G401.6 (cell line): Measurements from ENCODE around the gene LIN28B.

Experiments
- FAIRE-seq: peaks from 2 replicates; lab custom pipeline; 2012; peaks lifted over from hg19 to GRCh38; lab: Jason Lieb, UNC

Gene LIN28B

DNA sequence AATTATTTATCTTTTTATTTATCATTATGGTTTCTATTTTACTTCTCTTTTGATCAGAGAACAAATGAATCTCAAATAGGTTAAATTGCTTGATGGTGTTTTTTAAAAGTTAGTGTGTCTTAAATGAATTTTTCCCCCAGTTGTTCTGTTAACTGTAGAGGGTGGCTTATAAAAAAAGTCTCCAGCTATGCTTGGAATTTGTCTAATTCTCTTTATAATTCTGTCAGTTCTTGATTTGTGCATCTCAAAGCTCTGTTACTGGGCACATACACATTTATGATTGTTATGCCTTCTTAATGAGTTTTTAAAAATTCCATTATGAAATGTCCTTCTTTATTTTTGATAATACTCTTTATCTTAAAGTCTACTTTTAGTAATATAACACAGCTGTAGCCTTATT lies 58.0 kb downstream of the LIN28B start:
- no peak for FAIRE-seq

DNA sequence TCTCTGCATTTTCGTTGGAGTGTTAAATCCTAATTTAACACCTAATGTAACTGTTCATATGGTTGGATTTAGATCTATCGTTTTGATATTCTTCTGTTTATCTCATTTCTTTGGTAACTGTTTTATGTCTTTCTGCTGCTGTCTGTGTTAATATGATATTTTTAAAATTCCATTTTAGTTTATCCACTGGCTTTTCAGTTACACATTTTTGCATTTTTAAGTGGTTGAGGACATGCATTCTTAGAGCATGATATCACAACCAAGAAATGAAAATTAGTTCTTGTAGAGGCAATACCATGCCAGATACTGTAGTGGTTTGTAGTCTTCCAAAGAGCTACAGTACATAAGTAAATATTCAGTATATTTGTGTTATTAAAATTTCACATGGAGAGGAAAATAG lies 58.6 kb downstream of the LIN28B start:
- FAIRE-seq, result no peak

DNA sequence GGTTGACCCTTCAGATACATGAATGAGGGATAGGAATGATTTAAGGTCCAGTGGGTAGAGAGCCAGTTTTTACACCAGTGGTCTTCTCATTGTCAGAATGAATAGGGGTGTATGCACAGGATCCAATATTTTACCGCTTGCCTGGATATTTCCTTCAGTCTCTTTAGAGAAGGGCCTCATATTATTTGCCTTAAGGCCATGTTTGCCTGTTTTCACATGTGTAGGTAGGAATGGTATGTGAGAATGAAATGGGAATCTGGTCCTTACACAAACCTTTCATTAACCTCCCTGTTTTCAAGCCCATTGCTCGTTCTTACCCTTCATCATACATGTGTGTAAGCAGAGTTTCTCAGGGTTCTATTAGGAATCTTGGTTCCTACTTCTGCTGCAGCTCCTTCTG lies 62.4 kb downstream of the LIN28B start:
- FAIRE-seq, result no peak

DNA sequence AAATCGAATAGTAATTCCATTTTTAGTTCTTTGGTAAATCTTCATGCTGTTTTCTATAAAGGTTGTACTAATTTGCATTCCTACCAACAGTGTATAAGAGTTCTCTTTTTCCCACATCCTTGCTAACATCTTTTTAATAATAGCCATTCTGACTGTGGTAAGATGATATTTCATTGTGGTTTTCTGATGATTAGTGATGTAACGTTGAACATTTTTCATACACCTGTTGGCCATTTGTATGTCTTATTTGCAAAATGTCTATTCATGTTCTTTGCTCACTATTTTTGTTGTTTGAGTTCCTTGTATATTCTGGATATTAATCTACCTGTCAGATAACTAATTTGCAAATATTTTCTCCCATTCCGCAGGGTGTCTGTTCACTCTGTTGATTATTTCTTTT lies 64.5 kb downstream of the LIN28B start:
- no peak for FAIRE-seq

DNA sequence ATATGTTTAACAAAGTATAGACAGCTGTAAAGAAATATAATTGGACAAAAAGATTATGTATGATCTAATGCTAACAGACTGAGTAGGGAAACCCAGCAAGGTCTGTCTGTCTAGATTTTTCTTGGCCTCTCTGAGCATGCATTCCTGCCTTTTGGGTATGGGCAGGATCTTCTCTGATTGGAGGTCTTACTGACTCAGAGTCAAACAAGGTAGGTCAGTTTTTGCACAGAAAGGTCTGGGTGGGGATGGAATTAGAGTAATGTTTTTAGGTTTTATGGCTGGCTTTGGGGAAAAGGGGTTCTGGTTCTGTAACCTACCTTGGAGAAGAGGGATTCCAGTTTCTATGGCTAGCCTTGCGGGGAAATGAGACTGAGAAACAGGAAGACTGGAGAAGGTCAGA lies 65.5 kb downstream of the LIN28B start:
- FAIRE-seq, result no peak

DNA sequence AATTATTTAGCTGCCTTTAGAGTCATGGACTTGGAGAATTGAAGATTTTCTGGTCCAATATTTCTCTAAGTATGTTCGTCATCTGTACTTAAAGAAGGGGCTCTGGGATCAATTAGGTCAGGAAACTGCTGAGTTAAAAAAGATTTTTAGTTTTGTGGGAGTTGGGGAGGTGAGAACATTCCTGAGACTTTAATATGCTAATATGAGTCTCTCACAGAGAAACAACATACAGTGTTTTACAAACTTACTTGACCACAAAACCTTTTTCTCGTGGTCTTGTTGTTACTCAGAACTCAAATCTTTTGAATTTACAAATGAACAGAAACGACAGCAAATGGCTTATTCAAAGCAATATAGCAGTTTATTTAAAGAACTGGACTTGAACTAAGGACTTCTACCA lies 67.9 kb downstream of the LIN28B start:
- no peak for FAIRE-seq

DNA sequence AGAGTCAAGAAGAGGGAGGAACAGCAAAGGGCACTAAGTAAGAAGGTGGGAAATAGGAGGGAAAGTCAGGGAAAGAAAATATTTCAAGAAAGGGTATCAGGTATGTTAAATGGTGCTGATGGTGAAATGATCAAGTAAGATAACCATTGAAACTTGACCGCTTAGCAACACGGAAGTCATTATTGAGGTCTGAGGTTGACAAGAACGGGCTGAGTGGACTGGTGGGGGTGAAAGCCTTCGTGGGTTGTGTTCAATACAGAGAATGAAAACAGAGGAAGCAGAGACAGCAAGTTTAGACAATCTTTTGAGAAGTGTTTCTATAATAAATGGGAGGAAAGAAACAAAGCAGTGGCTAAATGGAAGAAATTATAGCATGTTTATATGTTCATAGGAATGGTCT lies 72.0 kb downstream of the LIN28B start:
- no peak for FAIRE-seq

DNA sequence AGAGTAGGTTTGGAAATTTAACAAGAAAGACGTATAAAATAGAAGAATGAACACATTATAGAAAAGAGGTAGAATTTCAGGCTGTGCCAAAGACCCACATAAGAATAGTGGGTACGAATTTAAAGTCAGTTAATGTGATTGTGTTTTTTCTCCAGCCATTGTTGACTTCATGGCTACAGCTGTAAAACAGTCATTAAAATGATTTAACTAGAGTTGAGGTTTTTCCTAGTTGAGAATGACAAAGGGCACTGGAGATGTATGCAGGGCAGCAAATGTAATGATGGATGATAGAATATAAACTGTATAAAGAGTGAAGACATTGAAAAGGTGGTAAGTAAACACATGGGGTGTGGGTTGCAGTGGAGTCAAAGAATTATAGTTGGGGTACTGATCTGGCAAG lies 72.7 kb downstream of the LIN28B start:
- FAIRE-seq, result no peak

DNA sequence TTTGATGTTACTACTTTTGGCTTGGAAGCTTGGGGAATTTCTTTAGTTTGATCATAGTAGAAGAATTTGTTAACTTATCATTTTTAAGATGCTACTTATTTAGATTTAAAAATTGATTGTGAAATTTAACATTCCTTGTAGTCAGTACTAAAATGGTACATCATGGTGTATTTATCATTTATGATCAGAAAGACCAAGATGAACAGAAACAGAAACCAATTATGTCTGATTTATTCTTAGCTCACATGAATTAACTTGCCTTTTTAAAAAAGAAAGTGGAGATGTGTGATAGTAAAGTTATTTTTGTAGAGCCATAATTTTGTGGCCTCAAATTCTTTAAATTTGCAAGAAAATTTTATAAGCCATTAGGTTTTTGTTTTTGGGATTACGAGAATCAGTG lies 77.6 kb downstream of the LIN28B start:
- FAIRE-seq, result no peak

DNA sequence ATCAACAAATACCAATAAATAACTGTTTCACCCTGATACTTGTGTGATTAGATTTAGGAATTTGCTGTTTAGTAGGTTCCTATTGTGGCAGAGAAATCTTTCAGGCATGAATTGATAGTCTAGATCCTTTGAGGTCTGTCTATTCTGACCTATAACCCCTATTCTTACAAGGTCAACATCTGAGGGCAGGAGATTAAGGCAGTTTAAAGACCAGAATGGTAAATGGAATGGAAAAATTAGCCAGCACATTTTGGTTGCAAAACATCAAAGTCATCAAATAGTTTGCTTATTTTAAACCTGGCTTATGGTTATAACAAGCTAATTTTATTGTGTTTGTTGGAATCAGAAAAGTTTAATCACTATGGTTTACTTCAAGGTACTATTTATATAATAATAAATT lies 78.4 kb downstream of the LIN28B start:
- no peak for FAIRE-seq

DNA sequence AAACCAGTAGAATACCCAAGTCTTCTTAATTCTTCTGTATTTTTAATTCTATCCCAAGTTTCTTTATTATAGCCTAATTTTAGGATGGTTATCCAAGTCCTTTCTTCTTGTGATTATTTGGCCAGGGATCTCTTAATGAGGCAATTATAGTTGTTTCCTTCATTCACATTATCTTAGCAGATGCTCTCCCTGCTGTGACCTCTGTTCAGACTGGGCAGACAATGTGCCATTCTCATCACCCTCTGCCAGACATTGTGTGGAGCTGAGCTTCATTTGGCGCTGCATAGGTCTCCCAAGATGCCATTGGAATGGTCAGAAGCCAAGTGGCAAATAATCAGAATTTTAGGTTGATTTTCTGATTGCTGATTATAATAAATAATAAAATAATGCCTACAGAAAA lies 79.4 kb downstream of the LIN28B start:
- no peak for FAIRE-seq

DNA sequence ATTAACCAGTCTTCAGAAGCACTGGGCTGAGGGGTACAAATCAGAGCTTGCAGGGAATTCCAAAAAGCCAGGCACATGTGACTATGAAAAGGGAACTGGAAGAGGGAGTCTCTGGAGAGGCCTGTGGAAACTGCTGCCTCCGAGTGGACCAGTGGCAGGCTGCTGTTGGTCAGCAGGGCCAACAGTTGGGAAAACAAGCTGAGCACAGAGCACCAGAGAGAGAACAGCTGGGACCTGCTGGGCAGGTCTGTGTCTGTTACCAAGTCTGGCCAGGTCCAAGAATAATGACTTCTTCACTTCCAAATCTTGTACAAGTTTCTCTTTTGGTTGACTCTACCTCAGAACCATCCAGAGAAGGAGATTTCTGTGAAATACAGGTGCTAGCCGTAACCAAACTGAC lies 81.4 kb downstream of the LIN28B start:
- no peak for FAIRE-seq

DNA sequence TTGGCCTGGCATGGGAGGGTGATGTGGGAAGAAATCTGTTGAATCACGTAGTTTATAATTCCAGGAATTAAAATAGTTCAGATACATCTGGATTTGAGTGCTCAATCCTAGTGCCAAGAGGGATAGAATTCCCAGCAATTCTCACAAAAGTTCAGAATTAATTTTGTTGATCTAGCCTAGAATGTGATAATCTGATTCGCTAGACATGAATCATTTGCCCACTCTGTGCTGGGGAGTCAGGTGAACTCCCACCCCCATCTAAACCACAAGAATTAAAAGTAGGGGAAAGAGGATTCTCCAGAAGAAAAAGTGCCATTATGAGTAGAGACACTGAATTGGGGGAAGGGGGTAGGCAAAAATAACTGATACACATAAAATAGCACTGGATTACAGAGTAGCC lies 85.0 kb downstream of the LIN28B start:
- no peak for FAIRE-seq

DNA sequence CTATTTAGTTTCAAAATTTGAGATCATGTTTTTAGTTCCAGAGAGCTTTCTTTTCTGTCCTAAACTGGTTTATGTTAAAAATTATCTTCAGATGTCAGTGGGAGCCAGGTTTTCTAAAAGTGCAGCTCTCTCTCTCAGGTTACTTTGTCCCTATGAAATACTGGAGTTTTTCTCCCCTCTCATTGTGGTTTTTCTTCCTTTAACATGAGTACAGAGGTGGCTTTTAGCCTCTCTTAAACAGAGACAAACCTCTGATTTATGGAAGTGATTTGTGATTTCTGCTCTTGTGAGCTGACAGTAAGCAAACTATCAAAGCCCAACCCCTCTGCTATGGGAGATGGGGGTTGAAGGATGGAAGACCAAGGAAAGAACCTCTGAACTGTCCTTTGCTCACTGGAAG lies 85.7 kb downstream of the LIN28B start:
- FAIRE-seq, result no peak

DNA sequence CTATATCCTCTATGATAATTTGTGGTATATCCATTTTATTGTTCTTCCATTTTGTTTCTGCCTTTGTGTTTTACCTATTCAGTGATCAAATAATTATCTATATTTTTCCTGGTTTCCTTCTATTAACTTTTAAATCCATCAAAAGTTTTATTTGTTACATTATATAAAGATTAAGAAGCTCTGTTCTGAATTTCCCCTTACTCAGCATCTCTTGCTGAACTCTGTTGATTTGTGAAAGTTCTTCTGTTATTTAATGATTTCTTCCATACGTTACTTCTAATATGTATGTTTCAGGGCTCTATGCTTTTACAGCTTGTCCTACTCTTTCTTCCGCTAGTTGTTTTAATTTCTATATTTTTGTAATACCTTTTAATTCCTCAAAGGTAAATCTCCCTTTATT lies 87.1 kb downstream of the LIN28B start:
- no peak for FAIRE-seq

DNA sequence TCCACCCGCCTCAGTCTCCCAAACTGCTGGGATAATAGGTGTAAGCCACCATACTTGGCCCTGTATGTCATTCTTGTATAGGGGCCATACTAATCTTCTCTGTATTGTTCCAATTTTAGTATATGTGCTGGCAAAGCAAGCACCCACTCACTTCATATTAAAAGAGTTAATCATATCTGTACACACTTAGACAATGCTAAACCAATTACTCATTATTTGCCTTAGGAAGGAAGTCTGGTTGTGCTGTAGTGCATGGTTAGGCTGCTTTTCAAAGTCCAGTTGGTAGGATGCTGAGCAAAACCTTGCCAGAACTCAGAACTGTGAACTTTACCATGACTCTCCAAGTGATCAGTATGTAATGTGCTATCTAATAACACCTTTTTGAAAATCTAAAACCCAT lies 88.6 kb downstream of the LIN28B start:
- FAIRE-seq, result no peak

DNA sequence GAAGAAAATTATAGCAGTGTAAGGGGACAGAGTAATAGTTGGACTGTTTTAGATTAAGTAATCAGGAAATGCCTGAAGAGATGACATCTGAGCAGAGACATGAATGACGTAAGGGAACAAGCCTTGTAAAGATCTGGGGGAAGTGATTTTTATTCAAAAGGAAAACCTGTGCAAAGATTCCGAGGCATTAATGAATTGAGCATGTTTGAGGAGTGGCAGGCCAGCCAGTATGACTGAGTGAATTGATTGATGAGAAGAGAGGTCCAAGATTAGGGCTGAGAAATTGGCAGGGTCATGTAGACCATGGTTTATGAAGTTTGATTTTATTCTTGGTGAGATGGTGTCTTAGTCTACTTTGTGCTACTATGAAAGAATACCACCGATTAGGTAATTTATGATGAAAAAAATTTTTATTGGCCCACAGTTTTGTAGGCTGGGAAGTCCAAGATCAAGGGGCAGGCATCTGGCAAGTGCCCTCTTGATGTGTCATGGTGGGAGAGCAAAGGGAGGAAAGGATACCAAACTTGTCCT lies 95.1 kb downstream of the LIN28B start:
- no peak for FAIRE-seq

DNA sequence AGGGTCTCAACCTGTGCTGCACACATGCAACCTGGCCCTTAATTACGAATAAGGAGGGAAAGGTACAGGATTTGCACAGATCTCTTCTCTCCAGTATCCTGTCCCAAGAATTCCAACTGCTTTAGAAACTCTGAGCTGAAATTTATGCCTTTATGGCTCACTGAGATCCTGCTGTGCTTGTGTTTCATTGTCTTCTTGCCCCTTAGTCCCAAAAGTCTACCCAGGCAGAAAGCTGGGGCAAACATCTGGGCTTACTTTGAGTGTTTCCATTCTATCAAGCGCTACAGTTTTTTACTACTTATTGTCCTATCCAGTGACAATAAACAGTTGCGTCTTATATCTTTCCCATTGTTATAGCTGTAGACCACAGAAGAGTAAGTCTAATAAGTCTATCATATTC lies 99.7 kb downstream of the LIN28B start:
- FAIRE-seq, result no peak

DNA sequence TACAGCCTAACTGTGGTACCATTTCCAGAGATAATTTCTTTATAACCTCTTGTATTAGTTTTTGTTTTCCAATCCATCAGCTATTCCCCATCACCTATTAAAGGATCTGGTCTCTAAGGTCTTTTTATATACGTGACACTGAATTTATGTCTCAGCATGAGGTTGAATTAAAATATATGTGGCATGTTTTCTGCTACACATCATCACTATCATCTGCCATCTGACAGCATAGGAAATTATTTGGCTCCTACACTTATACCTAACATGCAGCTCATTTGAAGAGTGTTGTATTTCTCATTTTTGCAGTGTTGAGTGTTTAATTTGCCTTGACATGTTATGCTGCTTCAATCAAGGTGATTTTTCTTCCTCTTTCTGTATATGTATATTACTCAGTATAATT lies 100.3 kb downstream of the LIN28B start:
- FAIRE-seq, result no peak

DNA sequence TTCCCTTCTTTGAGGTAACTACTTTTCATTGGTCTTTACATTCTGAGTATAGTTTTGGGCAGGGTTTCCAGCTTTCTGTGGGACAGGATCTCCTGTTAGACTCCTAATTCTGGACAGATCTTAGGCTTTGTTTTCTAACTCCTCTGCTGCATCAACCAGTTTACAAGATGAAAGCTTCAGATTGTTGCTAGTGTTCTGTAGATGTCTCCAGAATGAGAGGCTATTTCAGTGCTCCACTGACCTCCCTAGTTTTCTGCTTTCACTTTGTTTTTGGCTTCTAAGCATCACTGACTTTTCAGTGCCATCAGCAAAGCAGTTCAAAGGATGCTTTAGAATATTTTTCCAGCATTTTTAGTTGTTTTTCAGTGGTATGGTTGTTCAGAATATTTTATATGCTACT lies 101.4 kb downstream of the LIN28B start:
- no peak for FAIRE-seq

DNA sequence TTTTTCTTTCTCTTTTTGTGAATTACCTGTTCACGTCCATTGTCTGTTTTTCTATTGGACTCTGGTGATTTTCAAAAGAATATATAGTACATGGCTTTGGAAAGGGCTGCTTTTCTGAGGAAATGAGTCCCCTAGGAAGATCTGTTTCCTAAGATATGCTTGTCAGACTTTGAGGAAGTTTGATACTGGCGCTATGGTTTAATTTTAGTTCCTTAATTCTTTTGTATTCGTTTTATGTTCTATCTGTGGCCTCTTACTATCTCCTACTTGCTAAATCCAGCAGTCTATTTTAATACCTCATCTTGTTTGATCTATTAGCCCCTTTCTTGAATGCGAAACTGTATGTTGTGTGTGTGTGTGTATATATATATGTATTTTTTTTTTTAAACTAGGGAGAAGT lies 101.9 kb downstream of the LIN28B start:
- no peak for FAIRE-seq

DNA sequence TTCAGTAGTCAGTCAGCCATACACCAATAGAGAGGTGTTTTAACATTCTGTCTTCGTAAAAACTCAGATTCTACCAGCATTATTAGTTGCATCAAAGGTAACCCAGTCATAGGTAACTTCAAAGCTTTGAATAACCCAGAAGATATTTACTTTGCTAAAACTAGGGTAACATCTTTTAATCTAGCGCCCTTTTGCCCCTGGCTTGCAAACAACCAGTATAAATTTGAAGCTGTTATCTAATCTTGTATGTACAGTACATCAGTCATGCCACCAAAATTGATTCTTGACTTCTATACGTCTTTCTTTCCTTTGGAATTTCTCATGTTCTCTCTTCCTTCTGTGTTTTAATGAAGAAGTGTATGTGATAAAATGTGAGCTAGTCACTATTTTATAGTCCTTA lies 109.3 kb downstream of the LIN28B start:
- FAIRE-seq, result no peak

DNA sequence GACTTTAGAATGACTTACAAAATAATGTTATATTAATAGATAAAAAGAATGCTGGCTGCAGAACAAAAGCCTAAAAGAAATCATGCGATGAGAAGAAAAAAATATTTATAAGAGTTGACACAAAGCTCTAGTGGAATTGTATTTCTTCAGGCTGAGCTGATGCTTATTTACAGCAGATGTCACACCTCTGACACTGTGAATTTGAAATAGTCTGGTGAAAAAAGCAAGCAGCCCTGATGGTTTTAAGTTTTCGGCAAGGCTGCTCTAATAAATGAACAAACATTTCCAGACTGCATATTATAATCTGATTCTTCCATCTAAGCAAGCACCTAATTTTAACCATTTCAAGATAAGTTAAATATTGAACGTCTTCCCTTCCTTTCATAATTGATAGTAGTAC lies 109.9 kb downstream of the LIN28B start:
- FAIRE-seq, result no peak

DNA sequence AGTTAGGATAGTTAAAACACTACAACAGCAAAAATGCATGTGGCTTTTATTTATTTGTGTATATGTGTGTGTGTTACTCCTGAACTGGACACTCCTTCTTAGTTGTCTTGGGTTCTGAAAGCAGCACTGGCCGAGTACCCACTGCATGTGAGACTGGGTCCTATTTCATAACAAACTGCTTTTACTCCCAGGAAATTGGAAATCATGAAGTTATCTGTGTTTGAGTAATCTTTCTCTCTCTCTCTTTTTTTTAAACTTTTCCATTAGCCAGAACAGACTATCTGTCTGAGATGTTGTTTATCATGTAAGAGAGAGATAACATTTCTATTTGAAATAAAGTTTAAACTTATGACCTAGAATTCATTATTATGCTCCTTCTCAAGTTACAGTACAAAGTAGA lies 110.4 kb downstream of the LIN28B start:
- FAIRE-seq, result no peak

DNA sequence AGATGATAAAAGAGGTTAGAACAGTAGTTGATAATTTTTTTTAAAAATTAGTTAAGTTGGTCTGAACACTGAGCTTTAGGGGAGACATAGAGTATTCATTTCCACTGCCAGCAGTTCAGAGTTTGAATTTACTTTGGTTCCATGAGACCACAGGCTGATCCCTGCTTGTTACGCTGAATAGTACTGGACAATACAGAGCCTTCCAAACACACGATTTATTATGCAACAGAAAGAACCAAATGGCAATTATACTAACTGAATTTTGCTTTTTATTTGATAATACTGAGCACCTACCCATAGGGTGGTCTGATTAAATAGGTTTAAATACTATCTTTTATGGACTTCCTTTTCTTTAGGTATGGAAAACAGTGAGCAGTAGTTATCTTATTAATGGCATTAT lies 111.5 kb downstream of the LIN28B start:
- FAIRE-seq, result no peak
